Skeletal muscle tissue (tissue), 4 donors: ENCODE results near the gene SIK2. TPM values are rescaled to one million over a fixed set of nuclear protein-coding genes. Genes with fewer than 3 reads are reported as not detected.

Experiments
- H3K27ac ChIP-seq: one replicate; pipeline ENCODE4 v1.7.0; 2013; ENCODE audit warnings: mild to moderate bottlenecking, low read depth, low read length, inconsistent platforms
- H3K27me3 ChIP-seq, 3 donors: one replicate each; pipeline ENCODE4 v1.7.0; 2013; ENCODE audit warnings: low read length in 3 of 3; ENCODE audit not compliant: control insufficient read depth in 3 of 3, insufficient read depth in 3 of 3
- H3K36me3 ChIP-seq, 3 donors: one replicate each; pipeline ENCODE4 v1.7.0; 2013; ENCODE audit warnings: low read length in 3 of 3; ENCODE audit not compliant: control insufficient read depth in 3 of 3, insufficient read depth in 3 of 3
- H3K4me1 ChIP-seq, 3 donors: one replicate each; pipeline ENCODE4 v1.7.0; 2013; ENCODE audit warnings: low read length in 3 of 3, mild to moderate bottlenecking in 3 of 3; ENCODE audit not compliant: control insufficient read depth in 3 of 3, insufficient read depth in 3 of 3
- H3K4me3 ChIP-seq, 3 donors: one replicate each; pipeline ENCODE4 v1.7.0; 2013; ENCODE audit warnings: low read length in 3 of 3
- H3K9ac ChIP-seq, 3 donors: one replicate each; pipeline ENCODE4 v1.7.0; 2013; ENCODE audit warnings: low read length in 3 of 3, mild to moderate bottlenecking in 3 of 3, moderate library complexity in 2 of 3, low read depth in 1 of 3
- H3K9me3 ChIP-seq, 3 donors: one replicate each; pipeline ENCODE4 v1.7.0; 2013; ENCODE audit warnings: low read length in 3 of 3; ENCODE audit not compliant: control insufficient read depth in 3 of 3
- total RNA-seq: library from RNA; depleted of rRNA; stranded (reverse); fragments of >200 nt; gene quantifications from one replicate; pipeline ENCODE4 v1.2.3, GENCODE V29; 2014
- donor health status: Osteomylitis.

Gene SIK2
- total RNA-seq, 1 donor from 2014 or later, result 11.5 TPM

GRCh38 chr11:111719379-111719778, 117.1 kb downstream of the SIK2 start:
- H3K4me3 ChIP-seq, result no peak overlapping the region
- H3K27me3 ChIP-seq, result no peaks in the 10 kb centered on the region
- H3K36me3 ChIP-seq, result peaks cover 41 to 51% (median 48%) of the 10 kb centered on the region in 3 donors
- H3K9me3 ChIP-seq, result no peaks in the 10 kb centered on the region
- H3K4me1 ChIP-seq, result peaks cover 10 to 19% (median 16%) of the 10 kb centered on the region in 3 donors
- H3K27ac ChIP-seq, result no peak overlapping the region
- H3K9ac ChIP-seq, result no peak overlapping the region

DNA sequence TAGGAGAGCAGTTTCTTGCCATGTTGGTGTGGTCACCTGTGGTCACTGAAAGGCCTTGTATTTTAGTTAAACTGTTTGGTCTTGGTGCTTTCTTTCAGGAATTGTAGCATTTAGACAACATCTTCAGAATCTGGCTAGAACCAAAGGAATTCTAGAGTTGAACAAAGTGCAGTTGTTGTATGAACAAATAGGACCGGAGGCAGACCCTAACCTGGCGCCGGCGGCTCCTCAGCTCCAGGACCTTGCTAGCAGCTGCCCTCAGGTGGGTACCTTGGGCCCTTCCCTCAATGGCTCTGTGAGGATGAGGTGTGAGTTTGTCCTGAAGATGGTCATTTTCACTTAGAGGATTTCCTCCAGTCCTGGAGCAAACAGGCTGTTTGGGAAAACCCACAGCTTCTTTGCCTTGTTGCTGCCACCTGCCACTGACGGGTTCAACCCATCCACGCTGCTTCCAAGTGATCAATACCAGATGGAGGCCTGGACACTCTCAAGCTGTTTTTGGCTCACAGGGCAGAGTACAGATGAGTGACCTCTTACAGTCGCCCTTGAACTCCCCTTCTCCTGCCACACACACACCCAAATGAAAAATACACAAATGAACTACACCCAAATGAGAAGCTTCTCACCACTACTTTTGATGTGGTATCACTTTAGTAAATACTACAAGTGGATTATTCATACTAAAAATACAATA, 118.7 kb downstream of the SIK2 start:
- H3K27ac ChIP-seq, result no peak overlapping the region
- no peak overlapping the region for H3K9ac ChIP-seq
- H3K27me3 ChIP-seq, result no peaks in the 10 kb centered on the region
- no peak overlapping the region for H3K4me3 ChIP-seq
- H3K36me3 ChIP-seq, result peaks cover 45 to 58% (median 56%) of the 10 kb centered on the region in 3 donors
- peaks cover 14 to 29% (median 25%) of the 10 kb centered on the region in 3 donors for H3K4me1 ChIP-seq
- H3K9me3 ChIP-seq, result no peaks in the 10 kb centered on the region

- no peaks in the 10 kb centered on the region for H3K9me3 ChIP-seq
- no peak overlapping the region for H3K4me3 ChIP-seq
- H3K9ac ChIP-seq, result no peak overlapping the region
- H3K4me1 ChIP-seq, result peaks cover 17 to 33% (median 25%) of the 10 kb centered on the region in 3 donors
- H3K27ac ChIP-seq, result no peak overlapping the region
- H3K36me3 ChIP-seq, result peaks cover 54 to 64% (median 62%) of the 10 kb centered on the region in 3 donors
- no peaks in the 10 kb centered on the region for H3K27me3 ChIP-seq
Measured at GRCh38 chr11:111722501-111722900, 120.3 kb downstream of the SIK2 start.

DNA sequence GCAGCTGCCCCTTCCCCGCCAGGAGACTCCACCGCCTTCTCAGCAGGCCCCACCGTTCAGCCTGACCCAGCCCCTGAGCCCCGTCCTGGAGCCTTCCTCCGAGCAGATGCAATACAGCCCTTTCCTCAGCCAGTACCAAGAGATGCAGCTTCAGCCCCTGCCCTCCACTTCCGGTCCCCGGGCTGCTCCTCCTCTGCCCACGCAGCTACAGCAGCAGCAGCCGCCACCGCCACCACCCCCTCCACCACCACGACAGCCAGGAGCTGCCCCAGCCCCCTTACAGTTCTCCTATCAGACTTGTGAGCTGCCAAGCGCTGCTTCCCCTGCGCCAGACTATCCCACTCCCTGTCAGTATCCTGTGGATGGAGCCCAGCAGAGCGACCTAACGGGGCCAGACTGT, 121.3 kb downstream of the SIK2 start:
- peaks cover 56 to 64% (median 62%) of the 10 kb centered on the region in 3 donors for H3K36me3 ChIP-seq
- peaks cover 14 to 23% (median 17%) of the 10 kb centered on the region in 3 donors for H3K4me1 ChIP-seq
- no peaks in the 10 kb centered on the region for H3K9me3 ChIP-seq
- H3K27me3 ChIP-seq, result no peaks in the 10 kb centered on the region
- H3K4me3 ChIP-seq, result no peak overlapping the region
- no peak overlapping the region for H3K9ac ChIP-seq
- H3K27ac ChIP-seq, result no peak overlapping the region

GRCh38 chr11:111724615-111725129, 122.4 kb downstream of the SIK2 start:
- Histone ChIP-seq H3K27me3 (no peaks in the 10 kb centered on the region), H3K4me3 (no peak overlapping the region), H3K4me1 (peaks cover 14 to 26% (median 21%) of the 10 kb centered on the region in 3 donors), H3K9me3 (no peaks in the 10 kb centered on the region), H3K36me3 (peaks cover 53 to 62% (median 58%) of the 10 kb centered on the region in 3 donors), H3K9ac (no peak overlapping the region), H3K27ac (no peak overlapping the region)

DNA sequence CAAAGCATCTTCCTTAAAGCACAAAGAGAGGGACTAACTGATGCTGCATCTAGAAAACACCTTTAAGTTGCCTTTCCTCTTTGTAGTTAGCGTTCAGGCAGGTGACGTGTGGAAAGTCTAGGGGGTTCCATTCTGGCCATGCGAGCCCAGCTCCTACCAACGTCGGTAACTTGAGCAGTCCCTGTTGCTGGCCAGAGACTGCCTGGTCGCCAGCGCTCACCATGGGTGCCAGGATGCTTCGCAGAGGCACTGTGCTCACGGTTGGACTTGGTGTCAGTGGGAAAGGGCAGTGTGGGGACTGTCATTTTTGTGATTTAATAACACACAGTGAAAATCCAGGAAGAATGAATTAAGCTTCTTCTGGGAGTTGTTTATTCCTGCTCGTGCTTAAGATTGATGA, 123.4 kb downstream of the SIK2 start:
- H3K27ac ChIP-seq, result no peak overlapping the region
- H3K27me3 ChIP-seq, result no peaks in the 10 kb centered on the region
- H3K36me3 ChIP-seq, result peaks cover 43 to 52% (median 49%) of the 10 kb centered on the region in 3 donors
- H3K4me3 ChIP-seq, result no peak overlapping the region
- H3K4me1 ChIP-seq, result peaks cover 23 to 34% (median 28%) of the 10 kb centered on the region in 3 donors
- peak overlapping the region in 1 of 3 donors; percentile 9 for H3K9ac ChIP-seq
- no peaks in the 10 kb centered on the region for H3K9me3 ChIP-seq

DNA sequence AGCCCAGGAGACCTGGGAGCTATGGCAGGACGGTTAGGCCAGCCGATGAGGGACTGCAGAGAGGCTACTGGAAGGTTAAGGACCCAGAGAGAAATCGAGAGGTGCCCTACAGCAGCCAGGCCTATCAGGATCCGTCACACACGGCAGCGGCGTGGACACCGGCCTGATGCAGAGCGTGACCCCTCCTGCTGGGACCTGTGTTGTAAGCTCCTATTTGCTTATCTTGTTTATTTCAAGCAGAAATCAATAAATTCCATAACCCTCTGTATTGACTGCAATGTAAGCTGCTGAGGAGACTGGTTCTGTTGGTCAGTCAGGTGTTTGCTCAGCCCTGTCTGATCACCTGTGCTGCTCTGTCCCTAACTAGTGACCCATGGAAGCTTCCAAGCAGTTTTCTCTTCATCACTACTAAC, 124.1 kb downstream of the SIK2 start:
- H3K4me3 ChIP-seq, result no peak overlapping the region
- H3K9ac ChIP-seq, result peak overlapping the region in 1 of 3 donors; percentile 26
- no peak overlapping the region for H3K27ac ChIP-seq
- no peaks in the 10 kb centered on the region for H3K27me3 ChIP-seq
- no peaks in the 10 kb centered on the region for H3K9me3 ChIP-seq
- H3K36me3 ChIP-seq, result peaks cover 37 to 46% (median 42%) of the 10 kb centered on the region in 3 donors
- peaks cover 30 to 40% (median 35%) of the 10 kb centered on the region in 3 donors for H3K4me1 ChIP-seq

- Histone ChIP-seq H3K36me3 (peaks cover 26 to 34% (median 31%) of the 10 kb centered on the region in 3 donors), H3K9me3 (no peaks in the 10 kb centered on the region), H3K9ac (no peak overlapping the region), H3K4me3 (no peak overlapping the region), H3K27me3 (no peaks in the 10 kb centered on the region), H3K27ac (no peak overlapping the region), H3K4me1 (peaks cover 39 to 51% (median 46%) of the 10 kb centered on the region in 3 donors)
Measured at GRCh38 chr11:111727431-111727830, 125.2 kb downstream of the SIK2 start.

GRCh38 chr11:111729071-111729830, 127.0 kb downstream of the SIK2 start:
- Histone ChIP-seq H3K4me3 (no peak overlapping the region), H3K27ac (peak overlapping the region; percentile 70), H3K9me3 (no peaks in the 10 kb centered on the region), H3K9ac (no peak overlapping the region), H3K27me3 (no peaks in the 10 kb centered on the region), H3K4me1 (peaks cover 57 to 69% (median 64%) of the 10 kb centered on the region in 3 donors), H3K36me3 (peaks cover 14 to 18% (median 15%) of the 10 kb centered on the region in 3 donors)
